GM12878 (cell line): ENCODE results near the gene ZBTB16.

Experiments used
- CHD2 ChIP-seq: IDR thresholded peaks from 2 replicates; pipeline ENCODE4 v1.6.1; 2011; ENCODE audit warnings: low read depth, low read length, improper control_type of control experiment, borderline replicate concordance
- CTCF ChIP-seq, 3 experiments: IDR thresholded peaks in 2 of 3; conservative IDR thresholded peaks in 1 of 3; 2 replicates each; pipeline ENCODE4 v1.5.1; 2011; ENCODE audit warnings: low read depth in 3 of 3, low read length in 3 of 3, mild to moderate bottlenecking in 3 of 3, control low read depth in 2 of 3, moderate library complexity in 2 of 3, inconsistent platforms in 1 of 3, mixed read lengths in 1 of 3; ENCODE audit not compliant: control insufficient read depth in 2 of 3, insufficient read depth in 1 of 3; ENCODE audit errors: extremely low read depth in 1 of 3
- POLR2A ChIP-seq: IDR thresholded peaks from 2 replicates; pipeline ENCODE4 v1.6.1; 2011; ENCODE audit warnings: low read depth, mild to moderate bottlenecking, low read length
- POLR2AphosphoS2 ChIP-seq: IDR thresholded peaks from 2 replicates; pipeline ENCODE4 v1.6.1; 2011; ENCODE audit warnings: low read depth, mild to moderate bottlenecking, low read length, improper control_type of control experiment, moderate library complexity

GRCh38 chr11:114200351-114201133 is 141.0 kb downstream of the ZBTB16 start:
- TF ChIP-seq POLR2AphosphoS2, result no peak
- TF ChIP-seq CHD2, result no peak
- TF ChIP-seq CTCF (IDR thresholded peaks at IDR 0.05 in 2 of 3, conservative IDR thresholded peaks at IDR 0.05 in 1 of 3; ENCODE audit: control insufficient read depth in 2 of 3, extremely low read depth in 1 of 3, insufficient read depth in 1 of 3, low read depth in 3 of 3, low read length in 3 of 3), result no peak
- no peak for TF ChIP-seq POLR2A
